Activated naive CD8-positive, alpha-beta T cell (primary cell): ENCODE data around the gene MAD1L1.

Experiments used
- H3K27ac Mint-ChIP-seq: one replicate; pipeline ENCODE4 v1.8.0; 2021; ENCODE audit warnings: mixed read lengths
- H3K27me3 Mint-ChIP-seq: one replicate; pipeline ENCODE4 v1.8.0; 2021; ENCODE audit warnings: mixed read lengths
- H3K36me3 Mint-ChIP-seq: one replicate; pipeline ENCODE4 v1.8.0; 2021; ENCODE audit warnings: mixed read lengths
- H3K4me1 Mint-ChIP-seq: one replicate; pipeline ENCODE4 v1.8.0; 2021; ENCODE audit warnings: low read depth, mixed read lengths
- H3K4me3 Mint-ChIP-seq: one replicate; pipeline ENCODE4 v1.8.0; 2021; ENCODE audit warnings: mild to moderate bottlenecking, mixed read lengths
- H3K9me3 Mint-ChIP-seq: one replicate; pipeline ENCODE4 v1.8.0; 2021; ENCODE audit warnings: low read depth, mixed read lengths

Gene MAD1L1

GRCh38 chr7:2139004-2139699 is 93.6 kb downstream of the MAD1L1 start:
- no peak overlapping the region for H3K27ac Mint-ChIP-seq
- peaks cover 7% of the 10 kb centered on the region for H3K36me3 Mint-ChIP-seq
- H3K27me3 Mint-ChIP-seq = no peaks in the 10 kb centered on the region
- H3K9me3 Mint-ChIP-seq = no peaks in the 10 kb centered on the region
- no peak overlapping the region for H3K4me3 Mint-ChIP-seq
- H3K4me1 Mint-ChIP-seq = peaks cover 11% of the 10 kb centered on the region

DNA sequence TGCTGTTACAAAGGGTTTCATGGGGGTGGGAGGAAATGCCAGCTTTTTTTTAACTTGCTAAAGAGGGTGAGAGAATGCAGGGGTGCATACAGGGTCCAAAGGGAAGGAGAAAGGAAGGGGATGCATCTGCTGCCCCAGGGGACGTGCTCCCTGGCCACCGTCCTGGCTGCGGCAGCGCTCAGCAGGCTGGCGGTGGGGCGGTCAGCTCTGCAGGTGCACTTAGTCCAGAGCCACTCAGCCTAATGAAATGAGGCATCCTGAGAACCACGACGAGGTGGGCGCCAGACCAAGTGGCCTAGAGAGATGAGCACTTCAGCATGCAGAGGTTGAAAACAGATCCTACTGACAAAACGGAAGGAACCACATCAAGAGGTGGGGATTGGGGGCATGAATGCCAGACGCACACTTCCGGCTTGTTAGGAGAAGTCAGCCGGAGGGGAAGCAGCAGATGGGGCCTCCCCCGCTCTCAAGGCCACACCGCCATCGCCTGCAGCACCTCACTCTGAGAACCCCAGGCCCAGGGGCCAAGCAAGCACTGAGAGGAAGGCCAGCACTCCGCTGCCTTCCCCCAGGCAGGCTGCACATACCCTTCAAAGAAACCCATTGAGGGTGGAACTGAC is 94.5 kb downstream of the MAD1L1 start:
- Mint-ChIP-seq H3K27me3 (no peaks in the 10 kb centered on the region), H3K9me3 (no peaks in the 10 kb centered on the region), H3K4me3 (peak overlapping the region; percentile 71)

DNA sequence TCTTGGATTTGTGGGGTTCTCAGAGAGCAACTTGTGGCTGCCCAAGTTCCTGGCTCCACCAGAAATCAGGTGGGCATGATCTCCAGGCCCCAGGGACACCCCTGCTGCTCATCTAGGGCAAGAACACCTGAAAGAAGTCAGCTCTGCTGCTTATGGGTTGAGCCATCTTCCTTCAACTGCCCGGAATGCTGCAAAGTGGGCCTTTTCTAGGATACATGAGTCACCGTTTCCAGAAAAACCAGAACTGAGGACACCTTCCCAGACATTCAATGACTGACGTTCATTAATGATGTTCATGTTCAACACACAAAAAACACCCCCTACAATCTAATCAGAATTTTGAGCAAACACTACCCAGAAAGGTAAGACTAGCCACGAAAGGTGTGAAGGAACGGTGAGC is 98.0 kb downstream of the MAD1L1 start:
- Mint-ChIP-seq H3K9me3 (no peaks in the 10 kb centered on the region), H3K27me3 (no peaks in the 10 kb centered on the region), H3K4me3 (no peak overlapping the region), H3K36me3 (peaks cover 16% of the 10 kb centered on the region), H3K4me1 (peaks cover 10% of the 10 kb centered on the region), H3K27ac (no peak overlapping the region)

More for the DNA sequence above, 94.5 kb downstream of the MAD1L1 start:
- peaks cover 12% of the 10 kb centered on the region for H3K36me3 Mint-ChIP-seq
- H3K4me1 Mint-ChIP-seq = peaks cover 11% of the 10 kb centered on the region
- peak overlapping the region; percentile 81 for H3K27ac Mint-ChIP-seq

DNA sequence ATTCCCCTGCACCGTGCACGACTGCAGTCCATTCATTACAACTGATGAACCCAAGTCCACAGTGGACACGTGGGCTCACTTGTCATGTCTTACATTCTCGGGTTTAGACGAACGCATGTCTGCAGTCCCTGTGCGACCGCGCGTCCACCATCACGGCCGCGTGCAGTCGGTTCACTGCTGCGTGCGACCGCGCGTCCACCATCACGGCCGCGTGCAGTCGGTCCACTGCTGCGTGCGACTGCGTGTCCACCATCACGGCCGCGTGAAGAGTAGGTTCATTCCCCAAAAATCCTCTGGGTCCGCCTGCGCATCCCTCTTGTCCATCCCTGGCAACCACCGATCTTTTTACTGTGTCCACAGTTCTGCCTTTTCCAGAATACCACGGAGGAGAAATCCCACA is 100.5 kb downstream of the MAD1L1 start:
- no peaks in the 10 kb centered on the region for H3K9me3 Mint-ChIP-seq
- no peaks in the 10 kb centered on the region for H3K27me3 Mint-ChIP-seq
- H3K4me3 Mint-ChIP-seq = no peak overlapping the region
- peaks cover 16% of the 10 kb centered on the region for H3K36me3 Mint-ChIP-seq
- no peaks in the 10 kb centered on the region for H3K4me1 Mint-ChIP-seq
- no peak overlapping the region for H3K27ac Mint-ChIP-seq

- H3K4me3 Mint-ChIP-seq = no peak overlapping the region
- H3K27ac Mint-ChIP-seq = no peak overlapping the region
- no peaks in the 10 kb centered on the region for H3K27me3 Mint-ChIP-seq
- no peaks in the 10 kb centered on the region for H3K9me3 Mint-ChIP-seq
- no peaks in the 10 kb centered on the region for H3K4me1 Mint-ChIP-seq
- peaks cover 16% of the 10 kb centered on the region for H3K36me3 Mint-ChIP-seq
Observed at GRCh38 chr7:2131800-2132199, 100.9 kb downstream of the MAD1L1 start.

- Mint-ChIP-seq H3K4me1 (no peaks in the 10 kb centered on the region), H3K27me3 (no peaks in the 10 kb centered on the region), H3K36me3 (peaks cover 16% of the 10 kb centered on the region), H3K4me3 (no peak overlapping the region), H3K9me3 (no peaks in the 10 kb centered on the region), H3K27ac (no peak overlapping the region)
Observed at GRCh38 chr7:2131341-2131740, 101.4 kb downstream of the MAD1L1 start.

GRCh38 chr7:2130096-2130375 is 102.7 kb downstream of the MAD1L1 start:
- Mint-ChIP-seq H3K4me1 (no peaks in the 10 kb centered on the region), H3K36me3 (peaks cover 14% of the 10 kb centered on the region), H3K9me3 (no peaks in the 10 kb centered on the region), H3K27me3 (no peaks in the 10 kb centered on the region), H3K27ac (no peak overlapping the region), H3K4me3 (no peak overlapping the region)

DNA sequence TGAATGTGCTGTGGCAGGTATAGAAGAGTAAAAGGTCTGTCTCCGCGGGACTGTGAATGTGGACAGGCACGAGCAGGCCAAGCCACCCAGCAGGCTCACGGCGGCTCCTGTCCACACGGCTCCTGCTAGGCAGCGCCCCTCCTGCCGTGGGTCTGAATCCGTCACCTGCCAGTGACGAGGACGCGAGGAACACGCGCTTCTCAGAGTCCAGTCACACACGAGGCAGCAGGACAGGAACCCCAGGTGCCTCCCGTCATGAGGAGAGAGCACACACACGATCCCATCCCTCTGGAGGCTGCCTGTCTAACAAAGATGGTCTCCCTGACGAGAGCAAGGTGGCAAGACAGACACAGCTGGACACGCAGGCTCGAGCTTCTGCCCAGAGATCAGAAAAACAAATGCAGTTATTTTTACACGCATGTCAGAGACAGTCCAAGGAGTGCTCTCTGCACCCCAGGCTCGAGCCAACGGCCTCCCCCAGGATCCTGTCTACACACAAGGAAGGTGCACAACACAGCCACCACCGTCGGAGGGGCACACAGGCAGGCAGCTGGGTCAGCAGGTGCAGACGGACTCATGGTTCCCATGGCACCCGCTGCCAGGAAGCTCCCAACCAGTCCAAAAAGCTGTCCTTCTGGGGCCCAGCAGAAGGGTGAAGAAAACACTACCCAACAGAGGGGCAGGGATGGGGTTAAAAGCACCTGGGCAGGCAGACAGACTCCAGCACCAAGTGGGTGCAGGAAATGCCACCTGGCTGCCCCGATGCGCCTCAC is 103.2 kb downstream of the MAD1L1 start:
- no peak overlapping the region for H3K4me3 Mint-ChIP-seq
- peaks cover 11% of the 10 kb centered on the region for H3K36me3 Mint-ChIP-seq
- H3K27me3 Mint-ChIP-seq = no peaks in the 10 kb centered on the region

DNA sequence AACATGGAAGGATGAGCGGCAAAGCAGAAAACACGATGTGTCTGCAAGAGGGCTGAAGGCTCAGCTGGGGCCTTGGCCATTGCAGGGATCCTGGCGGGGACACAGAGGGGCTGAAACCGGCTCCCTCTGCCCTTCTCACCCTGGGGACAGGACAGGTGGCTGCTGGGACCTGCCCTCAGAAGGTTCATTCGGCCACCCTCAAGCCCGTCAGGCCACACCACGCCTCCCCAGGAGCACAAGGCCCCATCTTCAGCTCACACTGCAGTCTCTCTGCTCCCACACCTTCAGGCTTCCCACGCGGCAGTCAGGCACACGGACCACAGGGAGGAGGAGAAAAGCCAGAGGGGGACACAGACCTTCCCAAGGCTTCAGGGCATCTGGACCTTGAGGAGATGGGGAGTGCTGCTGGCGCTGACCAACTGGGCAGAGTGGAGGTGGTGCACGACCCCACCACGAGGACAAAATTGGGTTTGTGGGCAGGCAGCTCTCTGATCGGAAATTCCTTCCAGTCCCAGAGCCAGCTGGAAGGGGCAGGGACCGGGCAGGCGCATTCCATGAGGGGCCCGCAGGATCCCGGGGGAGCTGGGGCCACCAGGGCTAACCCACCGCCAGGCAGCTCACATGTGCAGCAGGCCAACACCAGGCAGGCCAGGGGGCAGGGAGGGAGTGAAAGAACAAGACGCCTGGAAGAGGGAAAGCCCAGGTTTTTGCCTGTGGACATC is 104.0 kb downstream of the MAD1L1 start:
- Mint-ChIP-seq H3K9me3 (no peaks in the 10 kb centered on the region), H3K4me1 (no peaks in the 10 kb centered on the region), H3K27me3 (no peaks in the 10 kb centered on the region), H3K27ac (no peak overlapping the region), H3K36me3 (peaks cover 7% of the 10 kb centered on the region), H3K4me3 (no peak overlapping the region)

More for the DNA sequence above, 103.2 kb downstream of the MAD1L1 start:
- Mint-ChIP-seq H3K27ac (no peak overlapping the region), H3K4me1 (no peaks in the 10 kb centered on the region), H3K9me3 (no peaks in the 10 kb centered on the region)

- no peak overlapping the region for H3K27ac Mint-ChIP-seq
- H3K4me1 Mint-ChIP-seq = peaks cover 3% of the 10 kb centered on the region
- peaks cover 4% of the 10 kb centered on the region for H3K36me3 Mint-ChIP-seq
- no peaks in the 10 kb centered on the region for H3K9me3 Mint-ChIP-seq
- H3K27me3 Mint-ChIP-seq = no peaks in the 10 kb centered on the region
- H3K4me3 Mint-ChIP-seq = no peak overlapping the region
Observed at GRCh38 chr7:2126621-2127020, 106.1 kb downstream of the MAD1L1 start.

- peaks cover 3% of the 10 kb centered on the region for H3K4me1 Mint-ChIP-seq
- peaks cover 4% of the 10 kb centered on the region for H3K36me3 Mint-ChIP-seq
- no peaks in the 10 kb centered on the region for H3K9me3 Mint-ChIP-seq
- no peak overlapping the region for H3K27ac Mint-ChIP-seq
- no peaks in the 10 kb centered on the region for H3K27me3 Mint-ChIP-seq
- H3K4me3 Mint-ChIP-seq = no peak overlapping the region
Observed at GRCh38 chr7:2125931-2126330, 106.8 kb downstream of the MAD1L1 start.

DNA sequence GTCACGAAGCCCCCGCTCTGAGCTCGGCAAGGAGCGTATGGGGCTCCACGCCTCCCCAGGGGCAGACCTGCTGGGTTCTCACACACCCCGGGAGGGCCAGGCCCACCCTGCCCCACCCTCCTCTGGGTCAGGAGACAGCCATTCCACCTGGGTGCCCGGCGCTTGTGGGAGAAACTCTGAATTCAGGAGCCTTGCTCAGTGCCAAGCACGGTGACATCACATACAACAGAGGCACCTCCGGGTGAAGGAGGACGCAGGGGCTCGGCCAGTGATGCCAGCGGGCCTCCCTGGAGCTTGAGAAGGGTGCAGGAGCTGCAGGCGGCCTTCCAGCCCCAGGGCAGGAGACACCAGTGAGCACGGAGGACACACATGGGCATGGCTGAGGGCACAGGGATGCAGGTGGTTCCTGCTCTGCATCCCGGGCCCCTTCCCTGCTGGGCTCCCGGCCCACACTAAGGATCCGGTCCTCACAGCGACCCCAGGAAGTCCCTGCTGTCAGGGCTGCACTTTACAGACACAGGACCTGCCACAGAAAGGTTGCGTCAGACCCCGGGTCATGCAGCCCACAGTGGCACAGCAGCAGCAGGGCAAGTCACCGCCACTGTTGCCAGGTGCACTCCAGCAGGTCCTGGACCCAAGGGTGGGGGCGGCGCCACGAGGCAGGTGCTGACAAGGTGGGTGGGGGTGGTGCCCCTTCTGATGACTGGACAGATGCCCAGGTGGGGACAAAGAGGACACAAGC is 108.0 kb downstream of the MAD1L1 start:
- H3K27me3 Mint-ChIP-seq = no peaks in the 10 kb centered on the region
- no peaks in the 10 kb centered on the region for H3K9me3 Mint-ChIP-seq
- peaks cover 12% of the 10 kb centered on the region for H3K4me1 Mint-ChIP-seq
- H3K27ac Mint-ChIP-seq = no peak overlapping the region
- no peaks in the 10 kb centered on the region for H3K36me3 Mint-ChIP-seq
- H3K4me3 Mint-ChIP-seq = no peak overlapping the region

- Mint-ChIP-seq H3K9me3 (no peaks in the 10 kb centered on the region), H3K27me3 (no peaks in the 10 kb centered on the region), H3K36me3 (no peaks in the 10 kb centered on the region), H3K4me1 (peaks cover 19% of the 10 kb centered on the region), H3K4me3 (no peak overlapping the region), H3K27ac (no peak overlapping the region)
Observed at GRCh38 chr7:2123916-2124315, 108.8 kb downstream of the MAD1L1 start.

DNA sequence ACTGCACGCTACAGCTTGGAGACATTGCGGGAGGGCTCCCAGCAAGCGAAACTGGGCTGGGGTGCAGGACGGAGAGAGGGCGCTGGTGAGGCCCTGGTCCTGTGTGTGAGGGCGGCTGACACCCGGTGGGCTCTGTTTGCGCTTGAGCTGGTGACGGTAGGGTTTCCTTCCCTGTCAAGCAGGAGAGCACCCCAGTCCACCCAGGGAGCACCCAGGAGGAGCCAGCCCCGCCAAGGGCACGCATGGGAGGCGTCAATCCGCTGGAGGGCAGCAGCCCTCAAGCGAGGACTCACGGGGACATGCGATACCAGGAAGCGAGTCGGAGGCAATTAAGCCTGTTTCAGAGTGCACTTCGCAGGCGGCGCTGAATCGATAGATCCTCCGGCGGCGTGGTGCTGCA is 109.4 kb downstream of the MAD1L1 start:
- Mint-ChIP-seq H3K27ac (no peak overlapping the region), H3K4me3 (no peak overlapping the region), H3K27me3 (no peaks in the 10 kb centered on the region), H3K36me3 (no peaks in the 10 kb centered on the region), H3K4me1 (peaks cover 19% of the 10 kb centered on the region), H3K9me3 (no peaks in the 10 kb centered on the region)
